HG03139 (cell line): ENCODE measurements around the gene FOXF2.

Experiments used
- ATAC-seq: cut with Tn5 transposase; IDR thresholded peaks from one replicate; pipeline ENCODE4 v1.9.1; 2021; ENCODE audit not compliant: unreplicated experiment

Gene FOXF2

GRCh38 chr6:1438471-1438881 is 49.1 kb downstream of the FOXF2 start:
- no peak for ATAC-seq

GRCh38 chr6:1439349-1439748 is 50.0 kb downstream of the FOXF2 start:
- ATAC-seq = no peak

GRCh38 chr6:1442929-1443328 is 53.6 kb downstream of the FOXF2 start:
- no peak for ATAC-seq
